ENCODE measurements around the gene TADA2A. TPM values are rescaled to one million over a fixed set of nuclear protein-coding genes. Genes with fewer than 3 reads are reported as not detected.
A peak's percentile ranks its signal among the peaks of the same experiment; 100 is the strongest.
"Not testable (repeated sequence)": the region's sequence is repeated elsewhere in the genome, so short reads cannot be mapped to it uniquely, and the experiment has no call there.

TADA2A gene
- total RNA-seq, 1 donor from 2014 or later = 44.0 TPM

DNA sequence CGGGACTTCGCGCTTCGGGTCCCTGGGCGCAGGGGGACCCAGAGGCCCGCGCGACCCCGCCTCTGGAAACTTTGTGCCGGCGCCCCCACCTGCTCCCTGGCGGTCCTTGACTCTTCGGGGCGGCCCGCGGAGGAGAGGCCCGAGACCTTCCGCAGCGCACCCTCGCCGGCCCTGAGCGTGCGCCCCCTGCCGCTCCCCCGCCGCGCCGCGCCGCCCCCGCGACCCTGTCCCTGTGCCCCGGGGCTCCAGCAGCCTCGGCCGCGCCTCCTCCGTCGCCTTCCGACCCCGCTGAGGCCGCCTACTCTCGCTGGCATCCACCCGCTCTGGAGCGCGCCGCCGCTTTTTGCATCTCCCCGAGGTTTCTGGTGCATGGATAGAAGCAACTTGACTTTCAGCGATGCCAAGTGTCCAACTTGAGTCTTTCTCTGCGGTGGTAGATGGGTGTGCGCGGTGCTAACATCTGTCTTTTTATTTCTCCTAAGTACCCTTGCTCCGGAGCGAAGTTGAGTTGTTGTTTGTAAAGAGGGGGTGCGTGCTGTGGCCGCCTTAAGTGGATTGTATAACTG lies 83.4 kb downstream of the TADA2A start:
- FAIRE-seq = no peak

DNA sequence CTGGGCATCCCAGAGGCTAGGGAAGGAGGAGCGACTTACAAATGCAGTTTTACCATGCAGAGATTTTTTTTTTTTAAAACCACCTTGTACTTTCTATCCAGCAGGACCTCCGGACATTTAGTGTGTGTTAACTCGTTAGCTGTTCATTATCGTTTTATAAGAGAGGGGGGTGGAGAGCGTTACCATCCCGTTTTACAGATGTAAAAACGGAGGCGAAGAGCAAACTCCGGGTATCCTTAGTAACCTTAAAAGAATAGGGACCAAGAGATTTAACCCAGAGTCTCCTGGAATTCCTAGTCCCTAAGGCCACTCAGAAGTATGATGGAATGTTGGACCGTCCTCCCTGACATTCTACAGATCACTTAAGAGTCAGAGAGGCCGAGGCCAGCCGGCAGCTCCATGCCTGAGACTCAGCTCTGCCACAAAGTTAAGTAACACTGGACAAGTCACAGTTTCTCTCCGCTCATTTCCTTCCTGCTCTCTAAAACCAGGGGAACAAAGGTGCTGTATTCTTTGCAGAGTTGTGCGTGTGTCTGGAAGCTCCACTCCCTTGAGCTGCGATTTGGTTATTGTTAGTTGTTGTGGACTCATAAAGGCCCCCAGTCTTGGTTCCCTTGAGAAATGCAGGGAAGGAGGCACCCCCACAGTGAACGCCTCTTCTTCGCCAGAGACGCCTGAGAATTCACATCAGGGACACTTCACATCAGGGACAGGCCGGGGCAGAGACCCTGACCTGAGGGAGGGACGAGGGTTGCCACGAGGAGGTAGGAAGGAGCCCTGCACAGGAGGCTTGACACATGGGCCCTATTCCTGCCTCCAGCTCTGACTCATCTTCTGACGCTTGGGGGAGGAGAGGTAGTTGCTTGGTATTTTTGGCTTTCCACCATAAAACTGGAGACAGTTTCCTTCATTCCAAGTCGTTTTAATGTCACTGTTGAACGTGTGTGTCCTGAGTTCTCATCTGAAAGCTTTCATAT lies 84.2 kb downstream of the TADA2A start:
- DNase-seq (ENCODE audit: low spot score in 2 of 2) (peak; percentile 40 to 60), FAIRE-seq (no peak)

More for the DNA sequence above, 83.4 kb downstream of the TADA2A start:
- DNase-seq (ENCODE audit: low spot score in 2 of 2) = peak in 1 of 2 donors; percentile 32

DNA sequence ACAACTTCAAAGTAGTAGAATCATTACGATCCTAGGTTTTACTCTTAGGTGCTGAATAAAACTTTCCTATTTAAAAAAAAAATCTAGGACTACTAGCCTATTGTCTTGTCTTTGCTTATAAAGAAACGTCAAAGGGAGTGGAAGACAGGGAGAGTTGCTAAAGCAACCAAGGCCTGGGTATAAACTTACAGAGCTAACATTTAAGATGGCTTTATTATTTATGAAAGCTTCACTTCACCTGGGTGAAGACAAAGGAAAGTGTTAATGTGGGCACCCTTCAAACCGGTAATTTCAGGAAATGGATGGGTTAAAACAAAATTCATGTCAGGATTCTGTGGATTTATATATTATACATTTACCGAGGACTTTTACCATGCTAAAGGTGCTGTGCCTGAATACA lies 85.5 kb downstream of the TADA2A start:
- FAIRE-seq (no peak), DNase-seq (ENCODE audit: low spot score in 2 of 2) (no peak)

DNA sequence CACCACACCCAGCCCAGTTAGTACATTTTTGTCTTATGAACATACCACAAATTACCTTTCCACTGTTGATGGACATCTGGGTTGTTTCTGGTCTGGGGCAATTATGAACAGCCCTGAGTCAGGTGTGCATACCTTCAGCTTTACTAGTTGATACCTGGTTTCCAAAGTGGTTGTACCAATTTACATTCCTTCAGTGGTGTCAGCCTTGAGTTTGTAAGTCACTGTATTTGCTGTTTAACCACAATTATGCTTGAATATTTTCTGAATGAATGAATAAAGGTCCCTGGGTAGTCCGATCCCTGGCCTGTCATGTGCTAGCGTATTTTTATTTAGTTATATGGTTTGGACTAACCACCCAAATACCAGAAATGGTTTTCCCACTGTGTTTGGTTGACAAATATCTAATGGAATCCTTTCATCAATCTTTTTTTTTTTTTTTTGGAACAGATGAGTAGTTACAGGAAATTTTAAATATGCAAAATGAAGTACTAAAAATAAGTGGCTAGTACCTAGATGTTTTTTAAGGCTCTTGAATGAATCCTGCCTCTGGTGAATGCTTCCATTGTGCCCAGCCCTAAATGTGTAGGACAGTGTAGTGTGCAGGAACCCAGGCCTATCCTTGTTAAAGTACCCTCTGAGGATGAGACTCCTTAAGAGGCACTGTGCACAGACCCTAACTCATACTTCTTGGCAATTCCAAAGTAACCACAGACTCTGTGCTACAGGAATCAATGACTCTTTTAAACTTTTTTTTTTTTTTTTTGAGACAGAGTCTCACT lies 86.8 kb downstream of the TADA2A start:
- FAIRE-seq (no peak), DNase-seq (ENCODE audit: low spot score in 2 of 2) (no peak)

DNA sequence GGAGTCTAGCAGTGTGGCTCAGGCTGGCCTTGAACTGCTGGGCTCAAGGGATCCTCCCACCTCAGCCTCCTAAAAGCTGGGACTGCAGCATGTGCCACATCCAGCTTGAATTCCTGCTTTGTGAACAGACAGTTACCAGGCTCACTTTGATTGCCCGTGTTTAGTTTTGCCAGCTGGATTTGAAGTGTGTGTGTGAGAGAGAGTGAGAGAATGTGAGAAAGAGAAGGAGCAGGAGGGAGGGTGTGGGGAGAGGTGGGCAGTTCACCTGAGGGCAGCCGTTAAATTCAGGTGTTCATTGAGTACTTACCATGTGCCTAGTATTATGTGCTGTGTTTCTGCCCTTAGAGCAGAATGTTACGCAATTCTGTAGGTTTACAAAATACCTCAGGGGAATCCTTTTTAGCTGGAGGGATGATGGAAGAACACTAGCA lies 87.7 kb downstream of the TADA2A start:
- FAIRE-seq (no peak), DNase-seq (ENCODE audit: low spot score in 2 of 2) (no peak)

DNA sequence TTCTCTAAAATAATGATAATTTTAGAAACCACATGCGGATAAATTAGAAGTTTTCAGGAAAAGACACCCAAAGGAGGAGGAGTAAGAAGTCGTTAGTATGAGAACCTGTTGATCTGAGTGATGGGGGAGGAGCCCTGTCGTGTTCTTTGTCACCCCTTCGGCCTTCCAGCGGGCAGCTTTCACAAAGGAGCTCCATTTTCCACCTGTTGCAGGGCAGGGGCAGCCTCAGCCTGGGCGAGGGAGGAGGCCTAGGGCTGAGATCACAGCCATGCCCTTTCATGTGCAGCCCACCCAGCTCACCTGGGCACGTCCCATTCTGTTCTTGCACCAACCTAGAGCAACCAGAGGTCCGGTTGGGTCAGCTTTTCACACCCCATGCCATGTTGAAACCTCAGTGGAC lies 88.3 kb downstream of the TADA2A start:
- FAIRE-seq (no peak), DNase-seq (ENCODE audit: low spot score in 2 of 2) (no peak)

DNA sequence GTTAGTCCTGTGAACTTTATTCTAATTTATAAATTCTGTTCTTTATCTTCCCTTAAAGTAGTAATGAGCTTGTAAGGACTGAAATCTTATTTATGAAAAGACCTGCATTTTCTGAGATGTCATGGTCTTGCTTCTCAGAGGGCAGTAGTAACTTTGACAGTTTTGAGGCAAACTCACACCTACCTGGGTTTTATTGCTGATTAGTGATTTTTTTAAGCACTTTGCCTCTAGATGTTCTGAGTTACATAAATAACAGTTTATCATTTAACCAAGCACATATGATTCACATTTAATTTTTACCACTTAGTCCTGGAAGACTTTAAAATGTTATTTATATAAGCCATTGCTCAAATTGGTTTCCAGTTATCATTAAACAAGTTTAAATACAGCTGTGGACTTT lies 93.7 kb downstream of the TADA2A start:
- FAIRE-seq (no peak), DNase-seq (ENCODE audit: low spot score in 2 of 2) (no peak)

DNA sequence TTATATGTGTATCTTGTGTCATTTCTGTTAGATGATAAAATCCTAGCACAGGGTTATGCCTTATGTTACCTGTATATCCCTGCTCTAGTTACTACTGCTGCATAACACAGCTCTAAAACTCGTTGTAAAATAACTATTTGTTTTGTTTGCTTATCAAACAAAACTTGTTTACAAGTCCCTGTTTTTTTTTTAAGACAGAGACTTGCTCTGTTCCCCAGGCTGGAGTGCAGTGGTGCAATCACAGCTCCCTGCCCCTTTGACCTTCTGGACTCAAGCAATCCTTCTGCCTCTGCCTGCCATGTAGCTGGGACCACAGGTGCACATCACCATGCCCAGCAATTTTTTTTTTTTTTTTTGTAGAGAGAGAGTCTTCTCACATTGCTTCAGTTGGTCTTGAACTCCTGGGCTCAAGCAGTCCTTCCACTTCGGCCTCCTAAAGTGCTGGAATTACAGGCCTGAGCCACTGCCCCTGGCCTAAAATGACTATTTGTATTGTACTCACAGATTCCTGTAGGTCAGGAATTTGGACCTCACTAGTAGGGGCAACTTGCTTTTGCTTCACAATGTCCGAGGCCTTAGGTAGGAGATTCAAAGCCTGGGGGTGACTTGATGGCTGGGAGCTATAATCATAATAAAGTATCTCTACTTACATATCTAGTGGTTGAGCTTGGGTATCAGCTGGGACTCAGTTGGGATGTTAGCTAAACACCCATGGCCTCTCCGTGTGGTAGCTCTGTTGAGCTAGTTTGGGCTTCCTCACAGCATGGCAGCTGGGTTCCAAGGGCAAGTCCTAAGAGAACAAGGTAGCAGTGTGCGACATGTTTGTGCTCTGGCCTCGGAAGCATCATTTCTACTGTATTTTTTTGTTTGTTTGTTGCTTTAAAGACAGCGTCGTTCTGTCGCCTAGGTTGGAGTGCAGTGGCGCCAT lies 95.6 kb downstream of the TADA2A start:
- FAIRE-seq = no peak
- DNase-seq (ENCODE audit: low spot score in 2 of 2) = no peak

DNA sequence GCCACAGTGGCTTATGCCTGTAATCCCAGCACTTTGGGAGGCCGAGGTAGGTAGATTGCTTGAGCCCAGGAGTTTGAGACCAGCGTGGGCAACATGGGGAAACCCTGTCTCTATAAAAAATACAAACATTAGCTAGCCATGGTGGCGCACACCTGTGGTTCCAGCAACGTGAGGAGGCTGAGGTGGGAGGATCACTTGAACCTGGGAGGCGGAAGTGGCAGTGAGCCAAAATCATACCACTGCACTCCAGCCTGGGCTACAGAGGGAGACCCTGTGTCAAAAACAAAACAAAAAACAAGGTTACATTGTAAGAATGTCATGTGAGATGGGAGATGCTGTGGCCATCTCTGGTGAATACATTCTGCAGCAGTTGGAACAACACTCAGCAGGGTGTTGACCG lies 96.5 kb downstream of the TADA2A start:
- DNase-seq (ENCODE audit: low spot score in 2 of 2) (no peak), FAIRE-seq (no peak)

DNA sequence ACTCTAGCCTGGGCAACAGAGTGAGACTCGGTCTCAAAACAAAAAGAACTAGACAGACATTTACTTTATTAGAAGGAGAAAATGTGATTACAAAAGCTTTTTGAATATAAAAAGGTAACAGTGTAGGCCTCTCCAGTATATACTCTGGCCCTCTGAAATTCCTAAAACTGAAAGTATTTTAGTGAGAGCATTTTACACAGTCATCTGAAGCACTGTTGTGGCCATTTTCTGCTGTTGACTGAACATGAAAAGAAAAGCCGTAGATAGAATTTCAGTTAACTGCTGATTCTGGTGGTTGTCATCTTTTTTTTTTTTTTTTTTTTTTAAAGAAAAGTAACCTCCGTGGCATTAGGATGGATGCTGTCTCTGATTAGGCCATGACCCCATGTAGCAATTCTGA lies 98.6 kb downstream of the TADA2A start:
- FAIRE-seq (no peak), DNase-seq (ENCODE audit: low spot score in 2 of 2) (no peak)

DNA sequence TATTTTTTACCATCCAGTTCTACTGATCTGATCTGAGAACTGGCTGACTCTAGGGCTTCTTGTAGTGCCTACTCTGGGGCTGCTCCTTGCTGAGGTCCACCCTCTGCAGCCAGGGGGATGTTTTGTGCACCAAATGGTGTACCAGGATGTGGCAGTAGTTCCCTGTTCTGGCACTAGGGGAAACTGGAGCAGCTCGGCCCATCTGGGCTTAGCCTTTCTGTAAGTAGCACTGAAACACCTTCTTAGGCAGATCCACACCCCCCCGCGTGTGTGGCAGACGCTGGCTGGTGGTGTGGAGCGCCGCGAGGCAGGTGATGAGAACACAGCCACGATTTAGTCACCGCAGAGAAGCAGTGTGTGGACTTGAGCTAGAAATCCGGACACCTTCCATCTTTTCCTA lies 100.0 kb downstream of the TADA2A start:
- FAIRE-seq (no peak), DNase-seq (ENCODE audit: low spot score in 2 of 2) (no peak)

DNA sequence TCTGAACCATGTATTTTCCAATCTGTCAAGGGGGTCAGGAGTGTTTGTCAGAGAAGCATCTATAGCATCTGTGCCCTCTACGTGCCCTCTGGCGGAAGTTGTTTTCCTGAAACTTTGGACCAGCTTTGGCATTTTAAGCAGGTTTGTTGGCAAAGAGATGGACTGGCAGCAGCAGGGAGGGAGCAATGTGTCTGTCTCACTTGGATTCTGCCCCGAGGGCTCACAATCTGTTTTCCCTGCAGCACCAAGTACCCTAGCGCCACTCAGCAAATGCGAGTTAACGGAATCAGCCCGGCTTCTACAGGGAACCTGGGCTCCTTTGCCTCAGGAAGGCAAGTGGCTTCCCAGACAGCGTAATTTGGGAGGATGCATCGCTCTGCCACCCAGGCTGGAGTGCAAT lies 100.4 kb downstream of the TADA2A start:
- DNase-seq (ENCODE audit: low spot score in 2 of 2) (no peak), FAIRE-seq (no peak)

DNA sequence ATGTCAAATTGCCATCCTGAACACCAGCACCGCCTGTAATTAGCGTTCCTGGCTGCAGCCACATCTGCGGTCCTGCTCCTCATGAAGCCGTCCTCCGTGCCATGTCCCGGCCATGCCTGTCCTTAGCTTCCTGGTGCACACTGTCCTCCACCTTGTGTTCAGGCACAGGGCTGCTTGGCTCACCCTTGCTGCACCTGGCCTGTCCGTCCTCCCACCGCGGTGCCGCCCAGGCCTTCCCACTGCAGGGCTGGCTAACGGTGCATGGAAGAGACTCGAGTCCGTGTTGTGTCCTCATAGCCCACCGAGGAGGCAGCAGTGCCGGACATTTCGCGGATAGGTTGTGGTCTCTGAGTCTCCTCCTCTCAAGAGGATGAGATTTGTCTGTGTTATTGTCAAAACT lies 103.4 kb downstream of the TADA2A start:
- FAIRE-seq (no peak), DNase-seq (ENCODE audit: low spot score in 2 of 2) (no peak)

DNA sequence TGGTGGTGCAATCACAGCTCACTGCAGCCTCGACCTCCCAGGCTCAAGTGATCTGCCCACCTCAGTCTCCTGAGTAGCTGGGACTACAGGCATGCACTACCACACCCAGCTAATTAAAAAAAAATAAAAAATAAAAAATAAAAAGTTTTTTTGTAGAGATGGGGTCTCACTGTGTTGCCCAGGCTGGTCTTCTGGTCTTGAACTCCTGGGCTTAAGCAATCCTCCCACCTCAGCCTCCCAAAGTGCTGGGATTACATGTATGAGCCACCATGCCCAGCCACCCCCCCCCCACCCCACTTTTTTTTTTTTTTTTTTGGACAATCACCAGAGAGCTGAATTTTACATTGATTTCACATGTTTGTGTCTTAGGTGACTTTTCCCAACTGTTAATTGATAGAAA lies 105.0 kb downstream of the TADA2A start:
- not testable (repeated sequence) for FAIRE-seq; DNase-seq (ENCODE audit: low spot score in 2 of 2)

DNA sequence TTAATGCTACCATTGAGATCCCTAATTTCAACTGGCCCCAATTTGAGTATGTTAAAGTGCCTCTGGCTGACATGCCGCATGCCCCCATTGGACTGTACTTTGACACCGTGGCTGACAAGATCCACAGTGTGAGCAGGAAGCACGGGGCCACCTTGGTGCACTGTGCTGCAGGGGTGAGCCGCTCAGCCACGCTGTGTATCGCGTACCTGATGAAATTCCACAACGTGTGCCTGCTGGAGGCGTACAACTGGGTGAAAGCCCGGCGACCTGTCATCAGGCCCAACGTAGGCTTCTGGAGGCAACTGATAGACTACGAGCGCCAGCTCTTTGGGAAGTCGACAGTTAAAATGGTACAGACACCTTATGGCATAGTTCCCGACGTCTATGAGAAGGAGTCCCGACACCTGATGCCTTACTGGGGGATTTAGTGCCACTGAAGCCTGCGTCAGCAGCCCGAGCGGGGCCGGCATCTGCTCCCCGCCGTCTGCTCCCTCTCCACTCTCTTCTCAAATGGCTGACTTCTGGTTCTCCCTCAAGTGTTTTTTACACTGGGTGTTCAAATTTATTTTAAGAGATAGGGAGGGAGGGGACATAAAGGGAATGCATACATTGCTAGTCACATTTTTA lies 105.9 kb downstream of the TADA2A start:
- FAIRE-seq = no peak

DNA sequence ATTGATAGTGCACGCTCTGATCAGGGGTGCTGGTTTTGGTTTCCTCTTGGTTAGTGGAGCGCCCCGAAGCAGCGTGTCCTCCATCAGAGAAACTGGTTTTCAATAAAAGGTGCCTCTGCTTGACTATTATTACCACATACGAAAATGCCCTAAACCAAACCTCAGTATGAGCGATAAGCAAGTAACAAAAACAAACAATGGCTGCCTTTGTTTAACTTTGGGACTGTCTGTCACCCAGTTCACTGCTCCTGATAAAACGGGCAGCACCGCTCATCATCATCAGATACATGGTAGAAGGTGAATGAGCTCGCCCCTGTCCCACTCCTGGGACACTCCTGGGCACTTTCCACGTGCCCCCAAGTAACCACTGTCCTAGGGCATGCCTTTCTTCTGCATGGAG lies 107.0 kb downstream of the TADA2A start:
- FAIRE-seq (no peak), DNase-seq (ENCODE audit: low spot score in 2 of 2) (no peak)

More for the DNA sequence above, 105.9 kb downstream of the TADA2A start:
- DNase-seq (ENCODE audit: low spot score in 2 of 2) = no peak

DNA sequence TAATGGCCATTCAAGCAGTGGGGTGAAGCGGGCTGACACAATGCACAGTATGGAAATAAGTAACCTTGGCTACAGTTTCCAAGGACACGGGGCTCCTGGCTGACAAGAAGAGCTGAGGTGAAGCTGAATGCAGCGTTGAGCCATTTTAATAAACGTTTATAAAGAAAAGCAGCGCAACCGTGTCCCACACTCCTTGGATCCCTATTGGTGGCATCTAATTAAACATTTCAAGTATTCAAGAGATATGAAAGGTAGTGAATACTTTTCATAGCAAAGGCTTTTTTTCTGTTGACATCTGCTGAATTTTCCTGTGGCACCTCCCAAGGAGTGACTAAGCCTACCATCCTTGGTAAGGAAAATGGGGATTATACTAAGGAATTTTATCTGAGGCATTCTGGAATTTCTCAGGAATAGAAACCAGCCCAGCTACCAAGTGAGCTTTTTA lies 109.5 kb downstream of the TADA2A start:
- FAIRE-seq = no peak
- DNase-seq (ENCODE audit: low spot score in 2 of 2) = no peak

DNA sequence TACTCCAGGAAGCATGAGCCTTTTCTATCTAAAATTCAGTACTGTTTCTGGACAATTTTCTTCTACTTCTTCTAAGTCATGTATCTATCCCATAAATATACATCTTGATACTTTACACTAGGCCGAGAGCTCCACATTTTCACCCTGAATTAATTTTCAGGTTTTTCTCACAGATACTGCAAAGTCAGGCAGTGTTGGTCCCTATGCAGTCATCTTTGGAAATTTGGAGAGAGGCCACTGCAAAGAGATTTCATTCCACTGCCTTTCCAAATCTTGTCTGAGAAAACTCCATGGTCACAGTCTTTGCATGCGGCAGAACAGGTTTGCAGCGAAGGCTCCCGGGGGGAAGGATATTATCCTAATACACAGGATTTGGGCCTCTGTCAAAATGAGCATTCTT lies 111.2 kb downstream of the TADA2A start:
- DNase-seq (ENCODE audit: low spot score in 2 of 2) = no peak
- no peak for FAIRE-seq

DNA sequence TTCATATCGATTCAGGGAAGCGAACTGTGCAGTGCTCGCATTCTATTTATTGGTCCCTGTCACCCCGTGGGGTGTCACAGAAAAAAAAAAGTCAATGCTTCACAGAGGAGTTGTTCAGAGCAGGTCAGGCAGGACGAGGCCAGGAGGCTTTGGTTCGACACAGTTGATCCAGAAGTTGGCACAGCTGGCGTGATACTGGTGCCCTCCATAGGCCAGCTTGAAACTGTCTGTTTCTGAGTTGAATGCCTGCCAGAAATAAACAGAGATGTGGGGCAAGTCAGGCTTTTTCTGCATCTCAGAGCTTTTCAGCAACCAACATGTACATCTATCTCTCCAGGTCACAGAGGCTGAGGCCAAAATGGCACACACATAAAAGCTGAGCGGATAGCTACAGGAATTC lies 112.1 kb downstream of the TADA2A start:
- DNase-seq (ENCODE audit: low spot score in 2 of 2) (no peak), FAIRE-seq (no peak)

Measured in frontal cortex (tissue), 4 donors.